Measurements from ENCODE around the gene PCDHA5.
A peak's percentile ranks its signal among the peaks of the same experiment; 100 is the strongest.
"Not testable (repeated sequence)": the region's sequence is repeated elsewhere in the genome, so short reads cannot be mapped to it uniquely, and the experiment has no call there.

The PCDHA5 gene

GRCh38 chr5:140827704-140828361 is 6.4 kb downstream of the PCDHA5 start, which contains the start of gene PCDHA6:
Gene PCDHA6, plus strand, starts transcription at chr5:140827960. Its CDS starts 132 bp downstream, at chr5:140828092.
- no peak for DNase-seq

- no peak for DNase-seq
Measured at GRCh38 chr5:140828362-140828737, 6.9 kb downstream of the PCDHA5 start.

GRCh38 chr5:140829511-140830501 is 8.4 kb downstream of the PCDHA5 start:
- DNase-seq = not testable (repeated sequence)

GRCh38 chr5:140833993-140834392 is 12.6 kb downstream of the PCDHA5 start, which contains the start of gene PCDHA7:
Gene PCDHA7, plus strand, starts transcription at chr5:140834269. Its CDS starts 115 bp downstream, at chr5:140834384.
- no peak for DNase-seq

GRCh38 chr5:140834439-140835008 is 13.1 kb downstream of the PCDHA5 start:
- DNase-seq = not testable (repeated sequence)

GRCh38 chr5:140835622-140836510 is 14.5 kb downstream of the PCDHA5 start:
- no peak for DNase-seq

GRCh38 chr5:140840978-140841962 is 19.9 kb downstream of the PCDHA5 start, which contains the start of gene PCDHA8:
Gene PCDHA8, plus strand, starts transcription at chr5:140841187. Its CDS starts 135 bp downstream, at chr5:140841322.
- DNase-seq = peak in 1 of 2 donors; percentile 1

- no peak for DNase-seq
Measured at GRCh38 chr5:140842798-140843733, 21.7 kb downstream of the PCDHA5 start.

- not testable (repeated sequence) for DNase-seq
Measured at GRCh38 chr5:140848139-140849102, 27.0 kb downstream of the PCDHA5 start, which contains the start of gene PCDHA9. Gene PCDHA9, plus strand, starts transcription at chr5:140848382. Its CDS starts 114 bp downstream, at chr5:140848496.

- DNase-seq = not testable (repeated sequence)
Measured at GRCh38 chr5:140849831-140850634, 28.6 kb downstream of the PCDHA5 start.

GRCh38 chr5:140855772-140856674 is 34.6 kb downstream of the PCDHA5 start, which contains the start of gene PCDHA10:
Gene PCDHA10, plus strand, starts transcription at chr5:140855897. Its CDS starts 152 bp downstream, at chr5:140856049.
- no peak for DNase-seq

- no peak for DNase-seq
Measured at GRCh38 chr5:140857177-140857986, 36.0 kb downstream of the PCDHA5 start.

- DNase-seq = no peak
Measured at GRCh38 chr5:140857987-140858240, 36.5 kb downstream of the PCDHA5 start.

GRCh38 chr5:140862441-140863295 is 41.3 kb downstream of the PCDHA5 start:
- DNase-seq = no peak
